Activated CD8-positive, alpha-beta memory T cell treated with anti-CD3 and anti-CD28 coated beads for 48 hours (primary cell): ENCODE measurements around the gene UCHL3.
"Not testable (repeated sequence)": the region's sequence is repeated elsewhere in the genome, so short reads cannot be mapped to it uniquely, and the experiment has no call there.

Experiments used
- DNase-seq, 3 experiments: peaks; one replicate each; pipeline ENCODE4 v3.0.0-alpha.2; 2020; ENCODE audit warnings: low read depth in 2 of 3, low spot score in 2 of 3

Gene UCHL3

GRCh38 chr13:75549262-75550158 is at the start of gene UCHL3:
UCHL3 (plus strand) TSS chr13:75549791; CDS start chr13:75549821, 30 bp downstream.
- DNase-seq: peak; percentile 90 to 96 (median 93)

- DNase-seq: no peak
These were observed 44.3 kb upstream of the UCHL3 start for GRCh38 chr13:75505327-75505726.

- no peak for DNase-seq
These were observed 43.6 kb upstream of the UCHL3 start for GRCh38 chr13:75506018-75506417.

- DNase-seq: no peak
These were observed 42.3 kb upstream of the UCHL3 start for GRCh38 chr13:75507027-75508001.

GRCh38 chr13:75508002-75508548 is 41.5 kb upstream of the UCHL3 start:
- DNase-seq: no peak

GRCh38 chr13:75511051-75511625 is 38.5 kb upstream of the UCHL3 start:
- no peak for DNase-seq

- no peak for DNase-seq
These were observed 37.3 kb upstream of the UCHL3 start for GRCh38 chr13:75512253-75512652.

- no peak for DNase-seq
These were observed 36.3 kb upstream of the UCHL3 start for GRCh38 chr13:75513271-75513670.

- DNase-seq: no peak
These were observed 35.3 kb upstream of the UCHL3 start for GRCh38 chr13:75514080-75514995.

GRCh38 chr13:75518439-75519088 is 31.0 kb upstream of the UCHL3 start:
- no peak for DNase-seq

GRCh38 chr13:75521956-75522355 is 27.6 kb upstream of the UCHL3 start:
- no peak for DNase-seq

GRCh38 chr13:75530549-75530961 is 19.0 kb upstream of the UCHL3 start:
- no peak for DNase-seq

- no peak for DNase-seq
These were observed 15.7 kb upstream of the UCHL3 start for GRCh38 chr13:75533861-75534260.

GRCh38 chr13:75537401-75538365 is 11.9 kb upstream of the UCHL3 start, which contains the start of gene COMMD6:
COMMD6 (minus strand) TSS chr13:75537841; CDS start chr13:75537805, 36 bp downstream.
- DNase-seq: peak; percentile 43 to 56 (median 51)

GRCh38 chr13:75541287-75541686 is 8.3 kb upstream of the UCHL3 start:
- DNase-seq: no peak

GRCh38 chr13:75541961-75542360 is 7.6 kb upstream of the UCHL3 start:
- DNase-seq: no peak

GRCh38 chr13:75544681-75545330 is 4.8 kb upstream of the UCHL3 start:
- DNase-seq: no peak

- not testable (repeated sequence) for DNase-seq
These were observed 4.2 kb upstream of the UCHL3 start for GRCh38 chr13:75545386-75545785.
